ENCODE measurements around the gene SMAD6. TPM values are rescaled to one million over a fixed set of nuclear protein-coding genes. Genes with fewer than 3 reads are reported as not detected.

Gene SMAD6
- total and polyA plus RNA-seq, 2 of the 4 experiments (the other 2 are of a cell fraction): 4.8 to 8.5 TPM

DNA sequence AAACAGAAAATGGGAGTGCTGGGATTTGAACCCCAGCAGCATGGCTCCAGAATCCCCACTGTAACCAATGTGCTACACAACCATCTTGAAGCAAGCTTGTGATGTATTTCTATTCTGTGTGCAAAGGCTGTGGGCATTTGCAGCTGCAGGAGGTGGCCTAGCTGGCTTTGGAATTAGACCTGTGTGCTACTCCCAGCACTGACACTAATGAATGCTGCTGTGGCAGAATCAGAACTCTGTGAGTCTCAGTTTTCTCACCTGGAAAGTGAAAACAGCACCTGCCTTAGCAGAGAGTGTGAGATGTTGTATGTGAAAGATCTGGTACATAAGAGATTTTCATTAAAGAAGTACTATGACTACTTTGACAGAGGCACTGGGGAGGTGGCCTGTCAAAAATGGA is 21.5 kb upstream of the SMAD6 start:
- Histone ChIP-seq H3K79me1 (ENCODE audit: low read depth in 1 of 2, low read length in 2 of 2) (no peaks in the 10 kb centered on the region), H4K8ac (ENCODE audit: low read depth in 2 of 2, low read length in 2 of 2) (no peak overlapping the region), H3K9me1 (ENCODE audit: insufficient read depth, low read length) (no peaks in the 10 kb centered on the region), H3K27me3 (ENCODE audit: control insufficient read depth, insufficient read depth, low read length) (no peaks in the 10 kb centered on the region), H3K4me1 (ENCODE audit: control insufficient read depth, insufficient read depth, low read length) (peaks cover 10% of the 10 kb centered on the region), H3K14ac (replicated peaks; ENCODE audit: low read depth, low read length) (no peak overlapping the region), H2BK20ac (ENCODE audit: low read depth, low read length) (no peak overlapping the region), H2BK120ac (ENCODE audit: low read depth, low read length) (no peak overlapping the region), H2AK9ac (replicated peaks; ENCODE audit: low read depth, low read length, poor library complexity) (no peak overlapping the region), H3K9me3 (ENCODE audit: control insufficient read depth, insufficient read depth, low read length) (peaks cover 8% of the 10 kb centered on the region), H3K4me2 (ENCODE audit: low read depth, low read length) (no peak overlapping the region), H3K56ac (ENCODE audit: extremely low read depth, insufficient read depth, low read length) (no peak overlapping the region), H3K36me3 (ENCODE audit: control insufficient read depth, insufficient read depth, low read length) (no peaks in the 10 kb centered on the region), H2BK5ac (ENCODE audit: low read depth, low read length, poor library complexity, severe bottlenecking) (no peak overlapping the region), H4K91ac (ENCODE audit: insufficient read depth, low read depth, low read length) (no peak overlapping the region), H3K18ac (ENCODE audit: low read depth, low read length) (no peak overlapping the region), H3K9ac (ENCODE audit: low read depth, low read length) (no peak overlapping the region), H3K4ac (ENCODE audit: low read depth, low read length) (no peak overlapping the region), H4K5ac (ENCODE audit: low read depth, low read length) (no peak overlapping the region), H2AK5ac (ENCODE audit: low read depth, low read length) (no peak overlapping the region), H4K20me1 (ENCODE audit: insufficient read depth, low read length) (no peaks in the 10 kb centered on the region), H3K4me3 (ENCODE audit: insufficient read depth, low read depth, low read length) (no peak overlapping the region), H2BK15ac (ENCODE audit: low read depth, low read length) (no peak overlapping the region), H3K23ac (ENCODE audit: low read depth, low read length) (no peak overlapping the region), H3K27ac (ENCODE audit: insufficient read depth, low read length) (no peak overlapping the region), H2AFZ (replicated peaks; ENCODE audit: low read length, poor library complexity) (no peak overlapping the region)
- POLR2A ChIA-PET (ENCODE audit: unreplicated experiment): no interaction called here
- in situ Hi-C loops (cut with MboI; ENCODE audit: low sequenced_read_pairs): no loop called here
- no peak for TF ChIP-seq CEBPB (IDR thresholded peaks at IDR 0.05; ENCODE audit: low read depth, low read length)
- TF ChIP-seq POLR2A (IDR thresholded peaks at IDR 0.05; ENCODE audit: low read depth, low read length): no peak
- TF ChIP-seq, protein P1, sequence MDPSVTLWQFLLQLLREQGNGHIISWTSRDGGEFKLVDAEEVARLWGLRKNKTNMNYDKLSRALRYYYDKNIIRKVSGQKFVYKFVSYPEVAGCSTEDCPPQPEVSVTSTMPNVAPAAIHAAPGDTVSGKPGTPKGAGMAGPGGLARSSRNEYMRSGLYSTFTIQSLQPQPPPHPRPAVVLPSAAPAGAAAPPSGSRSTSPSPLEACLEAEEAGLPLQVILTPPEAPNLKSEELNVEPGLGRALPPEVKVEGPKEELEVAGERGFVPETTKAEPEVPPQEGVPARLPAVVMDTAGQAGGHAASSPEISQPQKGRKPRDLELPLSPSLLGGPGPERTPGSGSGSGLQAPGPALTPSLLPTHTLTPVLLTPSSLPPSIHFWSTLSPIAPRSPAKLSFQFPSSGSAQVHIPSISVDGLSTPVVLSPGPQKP (IDR thresholded peaks at IDR 0.05; ENCODE audit: borderline replicate concordance, low read depth, low read length): no peak
- intact Hi-C loops (cut with micrococcal nuclease): no loop called here
- dilution Hi-C loops (cut with HindIII; ENCODE audit: low sequenced_read_pairs, unreplicated experiment): no loop called here
- DNase-seq: no peak
- no TSS peak for BruUV-seq (replicated peaks)
- CTCF ChIA-PET: interaction anchor here (1.8 kb wide), 1 partner anchor 18 kb away, joined by 4 read pairs; no protein-coding TSS in a partner anchor
- ATAC-seq (ENCODE audit: low read depth): no peak

Data from IMR-90 (cell line).